RWPE2 (cell line): ENCODE results near the gene PHRF1.

Experiments used
- ATAC-seq: fragments of 200-7000 bp; cut with Tn5 transposase; 3 replicates; pipeline ENCODE4 v1.9.1; 2021; ENCODE audit warnings: low read depth
- DNase-seq: peaks from one replicate; pipeline ENCODE4 v3.0.0-alpha.2; 2020; ENCODE audit warnings: low spot score
- H3K27ac ChIP-seq: fragments of 450-650 bp; 2 replicates; pipeline ENCODE4 v1.5.1; 2017; ENCODE audit warnings: mild to moderate bottlenecking; ENCODE audit not compliant: poor library complexity, severe bottlenecking
- H3K27me3 ChIP-seq: fragments of 250-450 bp; sonication (Bioruptor Pico); 2 replicates; pipeline ENCODE4 v1.5.1; 2021; ENCODE audit warnings: mild to moderate bottlenecking, moderate library complexity; ENCODE audit not compliant: insufficient read depth, poor library complexity, severe bottlenecking
- H3K36me3 ChIP-seq: fragments of 250-450 bp; sonication (Bioruptor Pico); 2 replicates; pipeline ENCODE4 v1.5.1; 2020; ENCODE audit warnings: low read depth, mild to moderate bottlenecking, moderate library complexity
- H3K4me1 ChIP-seq: fragments of 250-450 bp; sonication (Bioruptor Pico); 2 replicates; pipeline ENCODE4 v1.5.1; 2021; ENCODE audit warnings: mild to moderate bottlenecking, moderate library complexity; ENCODE audit not compliant: insufficient read depth, poor library complexity, severe bottlenecking
- H3K4me3 ChIP-seq: fragments of 250-450 bp; sonication (Bioruptor Pico); 2 replicates; pipeline ENCODE4 v1.5.1; 2021; ENCODE audit warnings: mild to moderate bottlenecking, moderate library complexity; ENCODE audit not compliant: severe bottlenecking
- H3K9me3 ChIP-seq: fragments of 250-450 bp; sonication (Bioruptor Pico); 2 replicates; pipeline ENCODE4 v1.5.1; 2021; ENCODE audit warnings: mild to moderate bottlenecking, moderate library complexity; ENCODE audit not compliant: severe bottlenecking
- CTCF ChIP-seq: fragments of 450-650 bp; IDR thresholded peaks from one replicate; pipeline ENCODE4 v1.5.1; 2017; ENCODE audit warnings: mild to moderate bottlenecking, moderate library complexity; ENCODE audit not compliant: poor library complexity, severe bottlenecking

Gene PHRF1

DNA sequence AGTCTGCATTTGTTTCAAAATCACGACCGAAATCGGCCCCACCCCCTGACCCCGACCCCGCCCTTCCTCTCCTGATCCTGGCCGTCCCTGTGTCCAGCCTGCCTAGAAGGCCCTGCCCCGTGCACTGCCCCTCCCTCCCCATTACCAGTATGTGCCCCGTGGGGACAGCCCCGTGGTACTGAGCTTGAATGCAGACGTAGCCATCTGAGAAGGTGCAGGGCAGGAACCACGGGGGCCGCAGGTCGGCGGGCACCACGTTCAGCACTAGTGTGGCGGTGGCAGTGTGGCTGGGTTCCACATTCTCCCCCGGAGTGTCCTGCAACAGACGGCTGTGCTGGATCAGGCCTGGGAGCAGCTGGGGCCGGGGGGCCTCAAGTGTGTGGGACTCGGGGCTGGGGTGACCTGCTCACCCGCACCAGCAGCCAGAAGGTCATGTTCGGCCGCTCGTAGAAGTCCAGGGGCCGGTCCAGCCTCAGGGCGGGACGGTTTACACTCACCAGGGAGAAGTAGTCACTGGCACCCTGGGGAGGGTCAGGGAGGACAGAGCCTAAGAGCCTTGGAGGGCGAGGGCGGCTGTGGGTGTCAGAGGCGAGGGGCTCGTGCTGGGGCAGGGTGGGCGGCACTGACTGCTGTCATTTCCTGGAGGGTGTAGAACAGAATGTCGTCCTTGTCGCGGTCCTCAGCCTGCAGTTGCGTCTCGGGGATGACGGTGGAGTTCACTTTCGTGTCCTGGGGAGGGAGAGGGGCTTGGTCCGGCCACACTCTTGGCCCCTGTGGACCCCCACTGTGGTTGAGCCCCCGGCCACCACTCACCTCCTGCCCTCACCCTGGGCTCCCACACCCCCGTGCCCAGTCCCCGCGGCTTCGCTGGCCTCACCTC is 44.9 kb downstream of the PHRF1 start:
- no peaks in the 10 kb centered on the region for H3K36me3 ChIP-seq
- H3K4me3 ChIP-seq = no peak overlapping the region
- H3K27ac ChIP-seq = no peak overlapping the region
- TF ChIP-seq CTCF = no peak
- no peaks in the 10 kb centered on the region for H3K4me1 ChIP-seq
- ATAC-seq (no peak), DNase-seq (no peak)
- H3K27me3 ChIP-seq = no peaks in the 10 kb centered on the region
- H3K9me3 ChIP-seq = no peaks in the 10 kb centered on the region

DNA sequence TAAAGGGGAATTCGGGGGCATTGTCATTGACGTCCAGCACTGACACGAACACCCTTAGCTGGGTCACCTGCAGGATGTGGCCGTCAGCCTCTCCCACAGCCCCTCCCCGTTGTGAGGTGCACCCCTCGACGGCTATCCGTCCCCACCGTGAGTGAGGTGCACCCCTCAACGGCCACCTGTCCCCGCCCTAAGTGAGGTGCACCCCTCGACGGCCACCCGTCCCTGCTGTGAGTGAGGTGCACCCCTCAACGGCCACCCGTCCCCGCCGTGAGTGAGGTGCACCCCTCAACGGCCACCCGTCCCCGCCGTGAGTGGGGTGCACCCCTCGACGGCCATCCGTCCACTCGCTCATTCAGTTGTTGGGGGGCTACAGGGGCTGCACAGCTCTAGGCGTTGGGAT is 45.6 kb downstream of the PHRF1 start:
- TF ChIP-seq CTCF = no peak
- no peaks in the 10 kb centered on the region for H3K36me3 ChIP-seq

GRCh38 chr11:623349-623869 is 47.1 kb downstream of the PHRF1 start:
- no peaks in the 10 kb centered on the region for H3K36me3 ChIP-seq
- ATAC-seq = no peak

More for the DNA sequence above, 45.6 kb downstream of the PHRF1 start:
- Histone ChIP-seq H3K4me3 (no peak overlapping the region), H3K9me3 (no peaks in the 10 kb centered on the region), H3K4me1 (no peaks in the 10 kb centered on the region), H3K27ac (no peak overlapping the region), H3K27me3 (no peaks in the 10 kb centered on the region)
- ATAC-seq (no peak), DNase-seq (no peak)

GRCh38 chr11:623999-624704 is 47.9 kb downstream of the PHRF1 start:
- Histone ChIP-seq H3K9me3 (no peaks in the 10 kb centered on the region), H3K27me3 (no peaks in the 10 kb centered on the region), H3K27ac (no peak overlapping the region), H3K4me1 (no peaks in the 10 kb centered on the region), H3K36me3 (no peaks in the 10 kb centered on the region), H3K4me3 (no peak overlapping the region)
- no peak for TF ChIP-seq CTCF
- ATAC-seq (peak; percentile 52), DNase-seq (peak; percentile 79)

More at GRCh38 chr11:623349-623869, 47.1 kb downstream of the PHRF1 start:
- Histone ChIP-seq H3K27me3 (no peaks in the 10 kb centered on the region), H3K27ac (no peak overlapping the region), H3K4me3 (no peak overlapping the region), H3K4me1 (no peaks in the 10 kb centered on the region), H3K9me3 (no peaks in the 10 kb centered on the region)
- TF ChIP-seq CTCF = no peak
- DNase-seq = peak; percentile 47
